ENCODE measurements around the gene SPINT2. TPM values are rescaled to one million over a fixed set of nuclear protein-coding genes. Genes with fewer than 3 reads are reported as not detected.

The SPINT2 gene
- polyA plus RNA-seq, 1 donor from 2014 or later: 236 TPM

GRCh38 chr19:38283271-38283670 is 18.9 kb downstream of the SPINT2 start:
- no peaks in the 10 kb centered on the region for H4K20me1 ChIP-seq (ENCODE audit: insufficient read depth)
- H3K27ac ChIP-seq (ENCODE audit: low read length): no peak overlapping the region
- no peak overlapping the region for H3K9ac ChIP-seq (ENCODE audit: low read length)
- H3K9me2 ChIP-seq (ENCODE audit: insufficient read depth, low read length): no peaks in the 10 kb centered on the region
- no peak overlapping the region for H3K4me3 ChIP-seq (ENCODE audit: low read length)
- no peaks in the 10 kb centered on the region for H3K27me3 ChIP-seq (ENCODE audit: insufficient read depth, low read depth, low read length)
- no peaks in the 10 kb centered on the region for H3K36me3 ChIP-seq (ENCODE audit: insufficient read depth, low read length)
- no peak overlapping the region for H2AFZ ChIP-seq (ENCODE audit: low read depth, low read length)
- H3K79me2 ChIP-seq (replicated peaks; ENCODE audit: insufficient read depth, low read length): no peaks in the 10 kb centered on the region
- H3F3A ChIP-seq (ENCODE audit: insufficient read depth, low read length, poor library complexity, severe bottlenecking): no peaks in the 10 kb centered on the region
- no peak for TF ChIP-seq RAD21 (conservative IDR thresholded peaks at IDR 0.05)
- no peak for TF ChIP-seq POLR2AphosphoS5 (IDR thresholded peaks at IDR 0.05)
- no peak for TF ChIP-seq EZH2 (IDR thresholded peaks at IDR 0.05; ENCODE audit: borderline replicate concordance, insufficient read depth, low read length, poor library complexity, severe bottlenecking)
- TF ChIP-seq MXI1 (conservative IDR thresholded peaks at IDR 0.05; ENCODE audit: poor library complexity, severe bottlenecking): no peak
- TF ChIP-seq TAF1 (IDR thresholded peaks at IDR 0.05; ENCODE audit: low read depth): no peak
- no peak for TF ChIP-seq EP300 (conservative IDR thresholded peaks at IDR 0.05; ENCODE audit: poor library complexity, severe bottlenecking)
- TF ChIP-seq, protein P1, sequence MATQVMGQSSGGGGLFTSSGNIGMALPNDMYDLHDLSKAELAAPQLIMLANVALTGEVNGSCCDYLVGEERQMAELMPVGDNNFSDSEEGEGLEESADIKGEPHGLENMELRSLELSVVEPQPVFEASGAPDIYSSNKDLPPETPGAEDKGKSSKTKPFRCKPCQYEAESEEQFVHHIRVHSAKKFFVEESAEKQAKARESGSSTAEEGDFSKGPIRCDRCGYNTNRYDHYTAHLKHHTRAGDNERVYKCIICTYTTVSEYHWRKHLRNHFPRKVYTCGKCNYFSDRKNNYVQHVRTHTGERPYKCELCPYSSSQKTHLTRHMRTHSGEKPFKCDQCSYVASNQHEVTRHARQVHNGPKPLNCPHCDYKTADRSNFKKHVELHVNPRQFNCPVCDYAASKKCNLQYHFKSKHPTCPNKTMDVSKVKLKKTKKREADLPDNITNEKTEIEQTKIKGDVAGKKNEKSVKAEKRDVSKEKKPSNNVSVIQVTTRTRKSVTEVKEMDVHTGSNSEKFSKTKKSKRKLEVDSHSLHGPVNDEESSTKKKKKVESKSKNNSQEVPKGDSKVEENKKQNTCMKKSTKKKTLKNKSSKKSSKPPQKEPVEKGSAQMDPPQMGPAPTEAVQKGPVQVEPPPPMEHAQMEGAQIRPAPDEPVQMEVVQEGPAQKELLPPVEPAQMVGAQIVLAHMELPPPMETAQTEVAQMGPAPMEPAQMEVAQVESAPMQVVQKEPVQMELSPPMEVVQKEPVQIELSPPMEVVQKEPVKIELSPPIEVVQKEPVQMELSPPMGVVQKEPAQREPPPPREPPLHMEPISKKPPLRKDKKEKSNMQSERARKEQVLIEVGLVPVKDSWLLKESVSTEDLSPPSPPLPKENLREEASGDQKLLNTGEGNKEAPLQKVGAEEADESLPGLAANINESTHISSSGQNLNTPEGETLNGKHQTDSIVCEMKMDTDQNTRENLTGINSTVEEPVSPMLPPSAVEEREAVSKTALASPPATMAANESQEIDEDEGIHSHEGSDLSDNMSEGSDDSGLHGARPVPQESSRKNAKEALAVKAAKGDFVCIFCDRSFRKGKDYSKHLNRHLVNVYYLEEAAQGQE (IDR thresholded peaks at IDR 0.05; ENCODE audit: borderline replicate concordance): no peak
- no peak for TF ChIP-seq CTCF (IDR thresholded peaks at IDR 0.05; ENCODE audit: poor library complexity, severe bottlenecking)
- no peak for TF ChIP-seq SMC3 (conservative IDR thresholded peaks at IDR 0.05; ENCODE audit: poor library complexity)
- no peaks in the 10 kb centered on the region for H3K9me3 ChIP-seq (ENCODE audit: low read length)
- no peak overlapping the region for H3K4me2 ChIP-seq (ENCODE audit: low read length)

DNA sequence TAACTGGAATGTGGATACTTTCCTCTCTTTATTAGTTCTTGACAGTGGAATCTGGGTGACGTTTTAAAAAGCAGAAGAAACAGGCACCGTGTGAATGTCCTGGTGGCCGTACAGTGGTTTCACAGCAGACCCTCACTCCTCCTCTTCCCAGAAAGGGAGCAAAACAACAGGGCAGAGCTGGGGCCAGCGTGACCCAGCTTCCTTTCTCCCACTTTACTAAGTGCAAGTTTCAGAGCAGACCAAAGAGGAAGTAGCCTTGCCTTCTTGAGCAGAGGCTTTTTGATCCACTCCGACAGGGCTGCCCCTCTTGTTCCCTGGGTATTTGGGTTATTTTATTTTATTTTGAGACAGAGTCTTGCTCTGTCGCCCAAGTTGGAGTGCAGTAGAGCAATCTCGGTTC is 20.0 kb downstream of the SPINT2 start:
- no peak overlapping the region for H3K4me2 ChIP-seq (ENCODE audit: low read length)
- no peak overlapping the region for H2AFZ ChIP-seq (ENCODE audit: low read depth, low read length)
- no peaks in the 10 kb centered on the region for H3K79me2 ChIP-seq (replicated peaks; ENCODE audit: insufficient read depth, low read length)
- H3K36me3 ChIP-seq (ENCODE audit: insufficient read depth, low read length): no peaks in the 10 kb centered on the region
- TF ChIP-seq EZH2 (IDR thresholded peaks at IDR 0.05; ENCODE audit: borderline replicate concordance, insufficient read depth, low read length, poor library complexity, severe bottlenecking): no peak
- no peak for TF ChIP-seq POLR2AphosphoS5 (IDR thresholded peaks at IDR 0.05)
- TF ChIP-seq TAF1 (IDR thresholded peaks at IDR 0.05; ENCODE audit: low read depth): no peak
- TF ChIP-seq CTCF (IDR thresholded peaks at IDR 0.05; ENCODE audit: poor library complexity, severe bottlenecking): no peak
- TF ChIP-seq EP300 (conservative IDR thresholded peaks at IDR 0.05; ENCODE audit: poor library complexity, severe bottlenecking): no peak
- no peak for TF ChIP-seq SMC3 (conservative IDR thresholded peaks at IDR 0.05; ENCODE audit: poor library complexity)
- TF ChIP-seq MXI1 (conservative IDR thresholded peaks at IDR 0.05; ENCODE audit: poor library complexity, severe bottlenecking): no peak
- TF ChIP-seq, protein P1 (IDR thresholded peaks at IDR 0.05; ENCODE audit: borderline replicate concordance): no peak
- no peak for TF ChIP-seq RAD21 (conservative IDR thresholded peaks at IDR 0.05)
- H3F3A ChIP-seq (ENCODE audit: insufficient read depth, low read length, poor library complexity, severe bottlenecking): no peaks in the 10 kb centered on the region
- no peak overlapping the region for H3K9ac ChIP-seq (ENCODE audit: low read length)
- no peaks in the 10 kb centered on the region for H3K9me3 ChIP-seq (ENCODE audit: low read length)
- H3K27ac ChIP-seq (ENCODE audit: low read length): no peak overlapping the region
- no peak overlapping the region for H3K4me3 ChIP-seq (ENCODE audit: low read length)
- no peaks in the 10 kb centered on the region for H3K27me3 ChIP-seq (ENCODE audit: insufficient read depth, low read depth, low read length)
- no peaks in the 10 kb centered on the region for H3K9me2 ChIP-seq (ENCODE audit: insufficient read depth, low read length)
- no peaks in the 10 kb centered on the region for H4K20me1 ChIP-seq (ENCODE audit: insufficient read depth)
